Testis (tissue), 3 donors: Measurements from ENCODE around the gene AGBL1. TPM values are rescaled to one million over a fixed set of nuclear protein-coding genes. Genes with fewer than 3 reads are reported as not detected.

Experiments
- DNase-seq: peaks from one replicate; pipeline ENCODE4 v3.0.0-alpha.2; 2019
- H3K27ac ChIP-seq, 2 donors: fragments of 200-600 bp; sonication (generic); one replicate each; pipeline ENCODE4 v1.5.1; 2019
- H3K27me3 ChIP-seq: fragments of 200-600 bp; sonication (generic); one replicate; pipeline ENCODE4 v1.5.1; 2019
- H3K36me3 ChIP-seq: fragments of 200-600 bp; sonication (generic); one replicate; pipeline ENCODE4 v1.5.1; 2017; ENCODE audit warnings: low read depth; ENCODE audit errors: missing control alignments
- H3K4me1 ChIP-seq: fragments of 200-600 bp; sonication (generic); one replicate; pipeline ENCODE4 v1.5.1; 2019
- H3K4me3 ChIP-seq, 2 donors: fragments of 200-600 bp; sonication (generic); one replicate each; pipeline ENCODE4 v1.5.1; 2017 to 2019
- H3K9me3 ChIP-seq: fragments of 200-600 bp; sonication (generic); one replicate; pipeline ENCODE4 v1.5.1; 2017
- CTCF ChIP-seq, 3 experiments: fragments of 450-650 bp in 2 of 3; fragments of 200-600 bp in 1 of 3; sonication (generic) in 1 of 3; IDR thresholded peaks; one replicate each; pipeline ENCODE4 v1.5.1; 2016 to 2019; ENCODE audit warnings: antibody characterized with exemption in 3 of 3, mild to moderate bottlenecking in 2 of 3, moderate library complexity in 1 of 3
- POLR2A ChIP-seq: fragments of 450-650 bp; IDR thresholded peaks from one replicate; pipeline ENCODE4 v1.6.1; 2017; ENCODE audit warnings: antibody characterized with exemption, mild to moderate bottlenecking, moderate library complexity
- WGBS, 2 donors: methylation state at CpG; one replicate each; pipeline ENCODE4 v1.1.5; 2018; 5-methylcytosine and 5-hydroxymethylcytosine counted together
- intact Hi-C: fragments of 100-400 bp; cut with DNase I; formaldehyde crosslinking; loops from one replicate; pipeline ENCODE4 v1.15.1; 2023; ENCODE audit warnings: low total_unique reads
- polyA plus RNA-seq: library from polyadenylated mRNA; stranded (reverse); fragments of 350-450 nt; fragmentation: Illumina TruSeq; extraction: RNeasy Lipid Tissue Mini Kit (QIAGEN cat#74804); gene quantifications from one replicate; pipeline ENCODE4 v1.2.3, GENCODE V29; 2014; ENCODE audit warnings: low read depth, low replicate concordance; ENCODE audit not compliant: insufficient read depth
- total RNA-seq, 2 donors: library from RNA; depleted of rRNA; stranded (reverse); fragments of >200 nt; gene quantifications; one replicate each; pipeline ENCODE4 v1.2.3, GENCODE V29; 2016

AGBL1 gene
- total and polyA plus RNA-seq, 3 donors from 2014 or later = 0.37 to 0.94 (median 0.70) TPM

DNA sequence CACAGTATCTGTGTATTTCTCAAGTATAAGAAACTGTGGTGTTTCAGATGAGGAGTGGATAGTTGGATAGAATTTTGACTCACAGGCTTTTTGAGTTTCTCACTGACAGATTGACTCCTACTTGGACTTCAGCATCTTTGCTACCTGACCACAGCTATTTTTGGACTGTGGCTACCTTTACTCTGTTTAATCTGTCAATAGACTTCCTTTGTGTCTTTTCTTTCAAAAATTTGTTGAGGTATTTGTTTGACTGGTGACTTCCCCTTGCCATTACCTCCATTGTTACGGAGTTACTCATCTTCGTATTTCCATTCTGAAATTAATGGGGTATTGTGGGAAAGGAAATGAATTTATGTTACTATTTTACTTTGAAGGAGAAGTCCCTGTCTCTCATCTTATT, 123.8 kb downstream of the AGBL1 start:
- no peak for DNase-seq
- H3K27me3 ChIP-seq = no peaks in the 10 kb centered on the region
- no peaks in the 10 kb centered on the region for H3K36me3 ChIP-seq
- H3K27ac ChIP-seq = no peak overlapping the region
- TF ChIP-seq POLR2A (no peak), CTCF (IDR thresholded peaks at IDR 0.05) (no peak)
- no peaks in the 10 kb centered on the region for H3K9me3 ChIP-seq
- no peak overlapping the region for H3K4me3 ChIP-seq
- intact Hi-C loops = no loop called here
- WGBS, 2 donors = 82 to 89% methylated on average over 2 of the region's 2 CpGs
- no peaks in the 10 kb centered on the region for H3K4me1 ChIP-seq

- TF ChIP-seq CTCF (IDR thresholded peaks at IDR 0.05) = no peak
- TF ChIP-seq POLR2A = no peak
- intact Hi-C loops = no loop called here
These were observed 125.4 kb downstream of the AGBL1 start for GRCh38 chr15:86205096-86205495.

DNA sequence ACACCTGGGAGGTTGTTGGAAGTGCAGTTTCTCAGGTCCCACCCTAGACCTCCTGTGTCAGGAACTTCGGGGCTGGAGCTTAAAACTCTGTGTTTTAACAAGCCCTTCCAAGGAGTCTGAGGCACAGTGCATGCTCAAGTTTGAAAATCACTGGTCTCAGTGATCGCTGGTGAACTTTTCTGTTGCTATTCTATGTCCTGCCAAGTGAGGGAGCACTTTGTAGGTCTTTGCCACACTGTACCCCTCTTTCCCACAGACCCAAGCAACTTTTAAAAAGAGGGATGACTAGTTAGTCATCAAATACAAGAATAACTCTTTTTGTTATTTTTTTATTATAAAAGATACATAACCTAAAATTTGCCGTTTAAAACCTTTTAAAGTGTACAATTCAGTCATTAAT, 133.7 kb downstream of the AGBL1 start:
- no peak for DNase-seq
- no peaks in the 10 kb centered on the region for H3K36me3 ChIP-seq
- WGBS, 2 donors = 64 to 75% methylated on average over 3 of the region's 3 CpGs
- H3K4me3 ChIP-seq = no peak overlapping the region
- H3K27me3 ChIP-seq = no peaks in the 10 kb centered on the region
- TF ChIP-seq POLR2A = no peak
- TF ChIP-seq CTCF (IDR thresholded peaks at IDR 0.05) = no peak
- intact Hi-C loops = no loop called here
- H3K27ac ChIP-seq = no peak overlapping the region
- no peaks in the 10 kb centered on the region for H3K4me1 ChIP-seq
- H3K9me3 ChIP-seq = no peaks in the 10 kb centered on the region

More at GRCh38 chr15:86205096-86205495, 125.4 kb downstream of the AGBL1 start:
- no peak overlapping the region for H3K4me3 ChIP-seq
- no peak for DNase-seq
- no peaks in the 10 kb centered on the region for H3K9me3 ChIP-seq
- H3K4me1 ChIP-seq = no peaks in the 10 kb centered on the region
- no peak overlapping the region for H3K27ac ChIP-seq
- H3K27me3 ChIP-seq = no peaks in the 10 kb centered on the region
- 76 to 82% methylated on average over 2 of the region's 2 CpGs for WGBS, 2 donors
- H3K36me3 ChIP-seq = no peaks in the 10 kb centered on the region

DNA sequence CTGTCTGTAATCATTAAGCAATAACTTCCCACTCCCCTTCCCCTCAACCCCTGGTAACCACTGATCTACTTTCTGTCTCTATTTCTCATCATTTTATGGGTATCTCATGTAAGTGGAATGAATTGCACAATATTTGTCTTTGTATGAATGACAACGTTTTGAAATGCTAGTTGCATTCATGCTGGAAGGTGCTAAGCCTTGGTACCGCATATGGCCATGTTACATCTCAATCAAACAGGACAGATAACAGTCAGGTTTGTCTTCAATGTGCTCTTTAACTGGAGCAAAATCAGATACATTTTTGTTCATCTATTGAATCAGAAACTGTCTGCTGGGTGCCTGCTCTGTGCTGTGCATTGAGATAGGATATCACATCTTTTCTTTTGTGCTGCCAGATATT, 134.2 kb downstream of the AGBL1 start:
- TF ChIP-seq POLR2A (no peak), CTCF (IDR thresholded peaks at IDR 0.05) (no peak)
- DNase-seq = no peak
- no peak overlapping the region for H3K4me3 ChIP-seq
- no peaks in the 10 kb centered on the region for H3K27me3 ChIP-seq
- H3K4me1 ChIP-seq = no peaks in the 10 kb centered on the region
- H3K36me3 ChIP-seq = no peaks in the 10 kb centered on the region
- H3K27ac ChIP-seq = no peak overlapping the region
- WGBS, 2 donors = 57 to 73% methylated on average over 2 of the region's 2 CpGs
- H3K9me3 ChIP-seq = no peaks in the 10 kb centered on the region
- intact Hi-C loops = no loop called here

GRCh38 chr15:86221119-86221518, 141.4 kb downstream of the AGBL1 start:
- Histone ChIP-seq H3K4me1 (no peaks in the 10 kb centered on the region), H3K36me3 (no peaks in the 10 kb centered on the region), H3K9me3 (no peaks in the 10 kb centered on the region), H3K4me3 (no peak overlapping the region), H3K27me3 (no peaks in the 10 kb centered on the region), H3K27ac (no peak overlapping the region)
- WGBS, 2 donors = 81 to 96% methylated on average over 3 of the region's 3 CpGs
- DNase-seq = no peak
- TF ChIP-seq POLR2A (no peak), CTCF (IDR thresholded peaks at IDR 0.05) (no peak)
- intact Hi-C loops = no loop called here
